ENCODE results near the gene DBH. TPM values are rescaled to one million over a fixed set of nuclear protein-coding genes. Genes with fewer than 3 reads are reported as not detected.
A peak's percentile ranks its signal among the peaks of the same experiment; 100 is the strongest.
"Not testable (repeated sequence)": the region's sequence is repeated elsewhere in the genome, so short reads cannot be mapped to it uniquely, and the experiment has no call there.

Gene DBH
- total RNA-seq, 2 experiments from 2014 or later = not detected

DNA sequence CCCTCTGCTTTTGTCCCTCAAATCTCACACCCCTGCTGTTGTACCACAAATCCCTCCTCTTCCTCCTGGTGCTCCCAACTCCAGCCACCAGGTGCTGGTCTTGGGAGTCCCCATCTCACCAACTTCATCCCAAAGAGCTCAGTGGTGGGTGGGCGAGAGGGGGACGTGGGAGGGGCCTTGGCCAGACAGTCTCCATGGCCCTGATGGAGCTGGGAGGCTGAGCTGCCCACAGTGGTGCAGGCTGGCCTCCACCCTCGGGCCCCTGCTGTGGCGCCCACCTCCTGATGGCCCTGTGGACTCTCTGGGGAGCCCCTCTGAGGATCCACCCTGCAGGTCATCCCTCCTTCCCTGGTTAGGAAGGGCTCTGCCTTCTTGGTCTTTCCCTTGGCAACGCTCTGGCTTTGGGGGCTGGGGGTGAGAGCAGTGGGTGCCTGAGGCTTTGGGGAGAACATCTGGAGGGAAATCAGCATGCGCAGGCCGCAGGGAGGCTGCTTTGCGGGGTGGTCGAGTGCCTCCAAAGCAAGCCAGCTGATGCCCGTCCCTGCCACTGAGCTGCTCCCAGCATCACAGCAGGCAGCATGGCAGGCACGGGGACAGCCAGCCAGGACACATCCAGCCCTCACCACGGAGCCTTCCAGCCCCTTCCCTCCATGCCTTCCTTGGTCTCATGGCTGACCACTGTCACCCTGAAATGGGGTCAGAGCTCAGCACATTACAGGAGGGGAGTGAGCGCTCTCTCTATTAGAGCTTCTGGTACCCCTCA is 19.3 kb upstream of the DBH start:
- Mint-ChIP-seq H3K9me3 (no peaks in the 10 kb centered on the region), H3K27me3 (peaks cover 21% of the 10 kb centered on the region), H3K4me1 (peaks cover 29% of the 10 kb centered on the region), H3K27ac (no peak overlapping the region), H3K4me3 (no peak overlapping the region), H3K36me3 (ENCODE audit: low read depth) (no peaks in the 10 kb centered on the region)
- DNase-seq = no peak
- ChIA-PET CTCF (no interaction called here), POLR2A (no interaction called here)

- peaks cover 15% of the 10 kb centered on the region for H3K27me3 Mint-ChIP-seq
- DNase-seq = no peak
- ChIA-PET CTCF (interaction anchor here (0.6 kb wide), 2 partner anchors 524 to 949 kb away, joined by 3 to 5 read pairs; partner anchors contain the start of gene DDX31), POLR2A (no interaction called here)
- no peak overlapping the region for H3K4me3 Mint-ChIP-seq
- no peaks in the 10 kb centered on the region for H3K9me3 Mint-ChIP-seq
- H3K36me3 Mint-ChIP-seq (ENCODE audit: low read depth) = no peaks in the 10 kb centered on the region
- H3K27ac Mint-ChIP-seq = peak overlapping the region; percentile 50
- H3K4me1 Mint-ChIP-seq = peaks cover 42% of the 10 kb centered on the region
Measured at GRCh38 chr9:133618726-133619125, 17.4 kb upstream of the DBH start.

DNA sequence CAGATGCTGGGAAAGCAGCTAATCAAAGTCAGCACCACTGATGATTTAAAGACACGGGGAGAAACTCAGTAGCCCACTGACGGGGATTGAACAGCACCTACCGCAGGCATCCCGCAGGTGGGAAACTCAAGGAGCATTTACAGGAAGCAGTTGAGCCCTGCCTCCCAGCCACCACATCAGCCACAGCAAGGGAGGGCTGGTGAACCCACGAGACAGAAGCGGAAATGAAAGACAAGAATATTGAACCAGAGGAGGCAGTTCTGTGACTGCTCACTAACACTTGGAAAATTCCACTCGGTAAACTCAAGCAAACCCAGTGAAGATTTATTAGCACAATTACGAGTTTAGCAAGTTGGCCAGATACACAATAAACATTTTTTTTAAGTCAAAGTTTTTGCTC is 16.4 kb upstream of the DBH start:
- no peak overlapping the region for H3K27ac Mint-ChIP-seq
- ChIA-PET CTCF (no interaction called here), POLR2A (no interaction called here)
- peak overlapping the region; percentile 33 for H3K4me3 Mint-ChIP-seq
- peaks cover 42% of the 10 kb centered on the region for H3K4me1 Mint-ChIP-seq
- peak; percentile 71 for DNase-seq
- peaks cover 2% of the 10 kb centered on the region for H3K9me3 Mint-ChIP-seq
- peaks cover 14% of the 10 kb centered on the region for H3K27me3 Mint-ChIP-seq
- no peaks in the 10 kb centered on the region for H3K36me3 Mint-ChIP-seq (ENCODE audit: low read depth)

GRCh38 chr9:133621725-133622267 is 14.4 kb upstream of the DBH start:
- no peaks in the 10 kb centered on the region for H3K36me3 Mint-ChIP-seq (ENCODE audit: low read depth)
- peaks cover 42% of the 10 kb centered on the region for H3K4me1 Mint-ChIP-seq
- CTCF ChIA-PET = no interaction called here
- peaks cover 10% of the 10 kb centered on the region for H3K27me3 Mint-ChIP-seq
- POLR2A ChIA-PET = no interaction called here
- H3K27ac Mint-ChIP-seq = no peak overlapping the region
- H3K4me3 Mint-ChIP-seq = no peak overlapping the region
- peaks cover 12% of the 10 kb centered on the region for H3K9me3 Mint-ChIP-seq
- no peak for DNase-seq

GRCh38 chr9:133622555-133622954 is 13.6 kb upstream of the DBH start:
- DNase-seq = no peak
- CTCF ChIA-PET = no interaction called here
- Mint-ChIP-seq H3K4me1 (peaks cover 42% of the 10 kb centered on the region), H3K4me3 (no peak overlapping the region), H3K36me3 (ENCODE audit: low read depth) (no peaks in the 10 kb centered on the region), H3K27ac (no peak overlapping the region), H3K27me3 (peaks cover 10% of the 10 kb centered on the region), H3K9me3 (peaks cover 13% of the 10 kb centered on the region)
- POLR2A ChIA-PET = no interaction called here

- DNase-seq; H3K27me3 Mint-ChIP-seq; POLR2A ChIA-PET; CTCF ChIA-PET; H3K36me3 Mint-ChIP-seq (ENCODE audit: low read depth); H3K4me3 Mint-ChIP-seq; H3K27ac Mint-ChIP-seq: not testable (repeated sequence)
- peaks cover 22% of the 10 kb centered on the region for H3K4me1 Mint-ChIP-seq
- H3K9me3 Mint-ChIP-seq = peaks cover 13% of the 10 kb centered on the region
Measured at GRCh38 chr9:133626008-133626407, 10.2 kb upstream of the DBH start.

DNA sequence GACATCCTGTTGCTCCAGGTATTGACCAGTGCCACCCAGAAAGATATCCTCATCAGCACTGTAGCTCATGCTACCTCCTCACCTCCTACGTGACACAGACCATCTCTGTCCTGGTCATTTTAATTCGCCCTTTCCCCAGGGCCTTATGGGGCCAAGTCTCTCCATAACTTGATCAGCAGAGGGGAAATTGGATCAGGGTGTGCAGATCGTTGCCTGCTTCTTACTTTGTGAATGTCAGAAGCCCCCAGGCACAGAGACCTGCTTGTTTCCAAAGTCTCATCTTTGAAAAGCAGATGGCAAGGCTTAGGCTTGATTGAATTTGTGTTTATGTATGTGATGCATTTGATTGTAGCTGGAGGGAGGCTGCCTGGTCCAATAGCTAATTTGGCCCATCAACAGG is 8.8 kb upstream of the DBH start:
- CTCF ChIA-PET = no interaction called here

GRCh38 chr9:133628766-133629165 is 7.4 kb upstream of the DBH start:
- Mint-ChIP-seq H3K36me3 (ENCODE audit: low read depth) (no peaks in the 10 kb centered on the region), H3K4me1 (no peaks in the 10 kb centered on the region), H3K9me3 (peaks cover 13% of the 10 kb centered on the region), H3K4me3 (no peak overlapping the region), H3K27me3 (no peaks in the 10 kb centered on the region), H3K27ac (no peak overlapping the region)
- ChIA-PET POLR2A (no interaction called here), CTCF (no interaction called here)
- no peak for DNase-seq

More for the DNA sequence above, 8.8 kb upstream of the DBH start:
- H3K36me3 Mint-ChIP-seq (ENCODE audit: low read depth) = no peaks in the 10 kb centered on the region
- H3K4me1 Mint-ChIP-seq = peaks cover 9% of the 10 kb centered on the region
- H3K27ac Mint-ChIP-seq = no peak overlapping the region
- H3K27me3 Mint-ChIP-seq = no peaks in the 10 kb centered on the region
- POLR2A ChIA-PET = no interaction called here
- no peak for DNase-seq
- no peak overlapping the region for H3K4me3 Mint-ChIP-seq
- peaks cover 13% of the 10 kb centered on the region for H3K9me3 Mint-ChIP-seq

- POLR2A ChIA-PET = no interaction called here
- Mint-ChIP-seq H3K9me3 (peaks cover 13% of the 10 kb centered on the region), H3K4me1 (no peaks in the 10 kb centered on the region), H3K27me3 (no peaks in the 10 kb centered on the region), H3K36me3 (ENCODE audit: low read depth) (no peaks in the 10 kb centered on the region), H3K4me3 (no peak overlapping the region), H3K27ac (no peak overlapping the region)
- no peak for DNase-seq
- CTCF ChIA-PET = no interaction called here
Measured at GRCh38 chr9:133629221-133630110, 6.7 kb upstream of the DBH start.

GRCh38 chr9:133631111-133631510 is 5.1 kb upstream of the DBH start:
- H3K4me3 Mint-ChIP-seq = no peak overlapping the region
- peaks cover 7% of the 10 kb centered on the region for H3K9me3 Mint-ChIP-seq
- H3K27ac Mint-ChIP-seq = no peak overlapping the region
- H3K4me1 Mint-ChIP-seq = no peaks in the 10 kb centered on the region
- no peaks in the 10 kb centered on the region for H3K27me3 Mint-ChIP-seq
- CTCF ChIA-PET = no interaction called here
- no peak for DNase-seq
- POLR2A ChIA-PET = interaction anchor here (0.7 kb wide), 1 partner anchor 539 kb away, joined by 9 read pairs; no protein-coding TSS in a partner anchor
- H3K36me3 Mint-ChIP-seq (ENCODE audit: low read depth) = no peaks in the 10 kb centered on the region

DNA sequence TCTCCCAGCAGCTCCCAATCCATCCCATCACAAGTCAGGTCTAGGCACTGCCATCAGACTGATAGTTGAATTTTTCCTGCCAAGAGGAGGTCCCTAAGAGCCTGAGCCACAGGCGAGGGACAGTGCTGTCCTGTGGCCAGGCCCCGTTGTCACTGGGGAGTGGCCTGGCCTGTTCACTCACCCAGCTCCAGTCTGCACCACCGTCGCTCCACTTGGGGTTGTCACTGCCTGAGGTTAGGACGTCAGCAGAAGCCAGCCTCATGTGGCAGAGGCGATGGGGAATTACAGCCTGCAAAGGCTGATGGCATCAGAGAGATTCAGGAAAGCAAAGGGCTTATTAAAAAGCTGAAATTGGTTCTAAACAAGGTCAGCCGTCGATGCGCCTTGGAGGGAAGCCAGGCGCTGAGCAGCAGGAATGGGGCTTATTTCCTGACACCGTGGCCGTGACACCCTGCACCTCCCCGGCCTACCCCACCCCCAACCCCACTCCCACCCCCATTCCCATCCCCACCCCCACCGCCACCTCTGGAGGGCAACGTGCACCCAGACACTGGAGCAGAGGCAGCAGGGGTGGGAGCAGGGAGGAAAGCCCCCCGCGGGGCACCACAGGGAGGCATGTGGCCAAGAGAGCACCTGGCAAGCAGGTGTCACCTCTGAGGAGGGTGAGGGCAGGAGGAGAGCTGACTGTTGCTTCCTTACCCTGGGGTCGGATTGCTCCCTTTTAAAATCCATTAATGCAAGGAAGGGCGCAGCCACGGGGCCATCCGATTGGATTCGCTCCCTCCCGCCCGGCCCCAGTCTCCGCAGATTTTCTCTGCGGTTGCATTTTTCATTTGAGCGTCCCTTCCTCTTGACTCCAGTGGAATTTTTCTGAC is 3.1 kb upstream of the DBH start:
- no peak for DNase-seq
- no peaks in the 10 kb centered on the region for H3K27me3 Mint-ChIP-seq
- no peak overlapping the region for H3K27ac Mint-ChIP-seq
- ChIA-PET CTCF (no interaction called here), POLR2A (no interaction called here)
- no peaks in the 10 kb centered on the region for H3K9me3 Mint-ChIP-seq
- no peaks in the 10 kb centered on the region for H3K36me3 Mint-ChIP-seq (ENCODE audit: low read depth)
- H3K4me1 Mint-ChIP-seq = no peaks in the 10 kb centered on the region
- H3K4me3 Mint-ChIP-seq = no peak overlapping the region

DNA sequence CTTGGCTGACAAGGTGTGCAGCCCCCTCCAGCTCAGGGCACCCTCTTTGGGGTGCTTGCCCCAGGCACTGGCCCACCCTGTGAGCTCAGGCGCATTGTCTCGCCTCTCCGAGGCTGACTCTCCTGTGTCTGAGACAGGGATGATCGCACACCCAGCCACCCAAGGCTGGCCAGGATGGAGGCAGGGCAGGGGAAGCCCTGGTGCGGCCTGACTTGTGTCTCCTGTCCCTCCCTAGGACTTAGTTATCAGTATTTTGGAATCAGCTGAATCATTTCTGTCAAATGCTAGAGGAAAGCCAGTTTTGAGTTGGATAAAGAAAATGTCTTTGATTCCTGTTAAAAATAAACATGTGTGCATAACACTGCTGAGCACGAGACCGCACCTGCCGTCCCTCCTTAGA is 2.5 kb upstream of the DBH start:
- ChIA-PET POLR2A (no interaction called here), CTCF (no interaction called here)
- H3K27ac Mint-ChIP-seq = no peak overlapping the region
- no peaks in the 10 kb centered on the region for H3K27me3 Mint-ChIP-seq
- H3K36me3 Mint-ChIP-seq (ENCODE audit: low read depth) = no peaks in the 10 kb centered on the region
- no peak for DNase-seq
- no peaks in the 10 kb centered on the region for H3K4me1 Mint-ChIP-seq
- H3K9me3 Mint-ChIP-seq = no peaks in the 10 kb centered on the region
- H3K4me3 Mint-ChIP-seq = no peak overlapping the region
